ENCODE results near the gene RIN1.

The RIN1 gene

DNA sequence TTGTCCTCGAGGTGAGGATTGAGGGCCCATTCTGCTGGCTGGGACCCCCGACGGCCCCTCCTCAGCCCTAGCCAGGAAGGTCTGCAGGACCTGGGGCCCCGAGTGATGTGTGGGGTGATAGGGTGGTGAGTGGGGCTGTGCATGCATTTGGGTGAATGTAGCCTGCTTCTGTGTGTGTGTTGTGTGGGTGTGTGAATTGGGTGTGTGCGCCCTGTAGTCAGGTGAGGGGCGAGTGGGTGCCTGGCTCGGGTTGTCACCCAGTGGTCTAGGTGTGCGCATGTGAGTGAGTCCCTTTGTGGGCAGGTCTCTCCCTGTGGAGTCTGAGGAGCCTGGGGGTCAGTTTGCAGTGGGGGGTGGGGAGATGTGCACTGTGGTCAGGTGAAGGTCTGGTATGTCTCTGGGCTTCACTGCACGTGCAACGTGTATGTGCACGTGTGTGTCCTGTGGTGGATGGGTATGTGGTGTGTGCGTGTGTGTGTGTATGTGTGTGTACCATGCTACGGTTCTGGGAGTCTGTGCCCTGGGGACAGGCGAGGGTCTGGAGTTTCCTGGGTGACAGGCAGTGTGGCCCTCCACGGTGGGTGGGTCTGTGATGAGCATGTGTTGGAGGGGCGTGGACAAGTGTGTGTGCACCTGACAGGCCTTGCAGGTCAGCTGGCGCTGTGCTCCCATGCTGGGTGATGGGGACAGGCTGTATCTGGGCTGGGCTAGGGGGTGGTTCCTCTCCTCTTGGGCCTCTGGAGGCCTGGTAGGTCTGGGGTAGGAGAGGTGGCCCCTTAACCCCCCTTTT is 43.5 kb downstream of the RIN1 start:
- H3K4me3 ChIP-seq (ENCODE audit: low read depth, low read length), result no peak overlapping the region
- no peak overlapping the region for H3K27ac ChIP-seq (ENCODE audit: low read depth, low read length)
- peaks cover 11% of the 10 kb centered on the region for H3K4me1 ChIP-seq (ENCODE audit: control insufficient read depth, insufficient read depth, low read length, unreplicated experiment)
- H2AFZ ChIP-seq (ENCODE audit: low read length, unreplicated experiment), result no peak overlapping the region
- H3K27me3 ChIP-seq (ENCODE audit: insufficient read depth, low read length), result peaks cover 27% of the 10 kb centered on the region
- H3K36me3 ChIP-seq (ENCODE audit: insufficient read depth, low read length), result no peaks in the 10 kb centered on the region
- peaks cover 10% of the 10 kb centered on the region for H3K79me2 ChIP-seq (ENCODE audit: control insufficient read depth, insufficient read depth, low read length, unreplicated experiment)

DNA sequence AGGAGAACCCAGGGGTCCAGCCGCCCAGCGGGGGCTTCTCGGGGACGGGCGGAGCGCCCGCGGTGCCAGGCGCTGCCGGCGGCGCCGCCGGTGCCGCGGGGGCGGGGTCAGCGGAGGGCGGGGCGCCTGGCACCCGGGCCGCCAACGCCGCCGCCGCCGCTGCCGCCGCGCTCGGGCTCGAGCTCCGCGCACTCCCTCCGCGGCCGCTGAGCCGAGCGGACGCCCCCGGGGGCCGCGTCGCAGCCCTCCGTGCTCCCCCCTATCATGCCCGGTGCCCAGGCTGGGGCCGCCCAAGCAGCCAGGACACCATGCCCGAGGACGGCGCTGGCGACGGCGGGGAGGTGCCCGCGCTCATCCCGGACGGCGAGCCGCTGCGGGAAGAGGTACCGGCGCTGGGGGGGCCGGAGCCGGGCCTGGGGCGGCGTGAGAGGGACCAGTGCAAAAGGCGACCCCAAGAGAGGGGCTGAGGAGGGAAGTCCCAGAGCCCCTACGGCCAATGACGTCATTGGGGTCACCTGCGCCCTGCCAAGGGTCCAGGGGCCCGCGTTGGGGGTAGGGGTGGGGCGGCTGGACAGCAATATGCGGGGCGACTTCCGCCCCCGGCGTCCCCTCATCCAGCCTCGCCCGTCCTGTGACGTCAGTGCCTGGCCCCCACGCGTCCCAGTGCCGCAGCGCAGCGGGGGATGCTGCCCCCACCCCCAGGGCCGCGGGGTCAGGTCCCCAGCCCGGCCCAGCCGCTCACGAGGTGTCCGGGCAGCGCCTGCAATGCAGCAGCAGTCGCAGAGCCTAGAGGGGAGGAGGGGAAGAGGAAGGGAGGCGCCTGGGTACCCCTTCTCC is 44.3 kb downstream of the RIN1 start, which contains the start of gene TMEM151A:
TMEM151A (plus strand) TSS at position 189 of the 837 bp plus-strand sequence; CDS start at position 309, 120 bp downstream.
- Histone ChIP-seq H3K4me3 (ENCODE audit: low read depth, low read length) (peak within 1 kb of the TSS; percentile 53), H3K27me3 (ENCODE audit: insufficient read depth, low read length) (peaks cover 27% of the 10 kb centered on the region), H2AFZ (ENCODE audit: low read length, unreplicated experiment) (no peak within 1 kb of the TSS), H3K79me2 (ENCODE audit: control insufficient read depth, insufficient read depth, low read length, unreplicated experiment) (peaks cover 18% of the 10 kb centered on the region), H3K27ac (ENCODE audit: low read depth, low read length) (no peak within 1 kb of the TSS), H3K36me3 (ENCODE audit: insufficient read depth, low read length) (no peaks in the 10 kb centered on the region), H3K4me1 (ENCODE audit: control insufficient read depth, insufficient read depth, low read length, unreplicated experiment) (peaks cover 15% of the 10 kb centered on the region)

DNA sequence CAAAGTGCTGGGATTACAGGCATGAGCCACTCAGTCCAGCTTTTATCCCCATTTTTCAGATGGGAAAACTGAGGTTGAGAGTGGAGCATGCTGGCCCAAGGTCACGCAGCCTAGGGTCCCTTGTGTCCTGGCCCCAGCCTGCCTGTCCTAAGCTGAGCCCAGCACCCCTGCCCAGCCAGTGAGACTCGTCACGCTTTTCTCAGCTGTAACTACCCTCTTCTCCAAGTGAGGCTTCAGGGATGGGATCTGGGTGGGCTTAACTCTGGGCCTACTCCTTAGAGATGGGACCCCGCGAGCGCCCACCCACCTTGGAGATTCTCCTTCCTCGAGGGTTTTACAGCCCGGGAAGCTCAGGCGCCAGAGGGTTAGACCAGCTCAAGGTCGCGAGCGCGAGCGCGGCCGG is 44.9 kb downstream of the RIN1 start:
- H3K27ac ChIP-seq (ENCODE audit: low read depth, low read length), result no peak overlapping the region
- H2AFZ ChIP-seq (ENCODE audit: low read length, unreplicated experiment), result no peak overlapping the region
- H3K79me2 ChIP-seq (ENCODE audit: control insufficient read depth, insufficient read depth, low read length, unreplicated experiment), result peaks cover 21% of the 10 kb centered on the region
- H3K36me3 ChIP-seq (ENCODE audit: insufficient read depth, low read length), result no peaks in the 10 kb centered on the region
- no peak overlapping the region for H3K4me3 ChIP-seq (ENCODE audit: low read depth, low read length)
- H3K27me3 ChIP-seq (ENCODE audit: insufficient read depth, low read length), result peaks cover 27% of the 10 kb centered on the region
- peaks cover 15% of the 10 kb centered on the region for H3K4me1 ChIP-seq (ENCODE audit: control insufficient read depth, insufficient read depth, low read length, unreplicated experiment)

DNA sequence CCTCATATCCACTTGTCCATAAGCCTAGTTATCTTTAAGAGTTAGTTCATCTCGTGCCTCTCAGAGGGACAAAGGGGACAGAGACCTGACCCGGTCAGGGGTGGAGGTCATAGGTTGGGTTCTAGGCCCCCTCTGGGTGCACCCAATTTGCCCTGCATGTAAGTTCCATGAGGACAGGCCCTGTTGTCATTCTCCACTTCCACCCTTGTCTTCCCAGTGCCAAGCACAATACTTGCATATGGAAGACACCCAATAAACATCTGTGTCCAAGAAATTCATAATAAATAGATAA is 46.0 kb downstream of the RIN1 start:
- Histone ChIP-seq H3K4me3 (ENCODE audit: low read depth, low read length) (peak overlapping the region; percentile 76), H3K36me3 (ENCODE audit: insufficient read depth, low read length) (no peaks in the 10 kb centered on the region), H3K27me3 (ENCODE audit: insufficient read depth, low read length) (peaks cover 27% of the 10 kb centered on the region), H3K79me2 (ENCODE audit: control insufficient read depth, insufficient read depth, low read length, unreplicated experiment) (peaks cover 21% of the 10 kb centered on the region), H3K4me1 (ENCODE audit: control insufficient read depth, insufficient read depth, low read length, unreplicated experiment) (peaks cover 15% of the 10 kb centered on the region), H3K27ac (ENCODE audit: low read depth, low read length) (no peak overlapping the region), H2AFZ (ENCODE audit: low read length, unreplicated experiment) (no peak overlapping the region)

DNA sequence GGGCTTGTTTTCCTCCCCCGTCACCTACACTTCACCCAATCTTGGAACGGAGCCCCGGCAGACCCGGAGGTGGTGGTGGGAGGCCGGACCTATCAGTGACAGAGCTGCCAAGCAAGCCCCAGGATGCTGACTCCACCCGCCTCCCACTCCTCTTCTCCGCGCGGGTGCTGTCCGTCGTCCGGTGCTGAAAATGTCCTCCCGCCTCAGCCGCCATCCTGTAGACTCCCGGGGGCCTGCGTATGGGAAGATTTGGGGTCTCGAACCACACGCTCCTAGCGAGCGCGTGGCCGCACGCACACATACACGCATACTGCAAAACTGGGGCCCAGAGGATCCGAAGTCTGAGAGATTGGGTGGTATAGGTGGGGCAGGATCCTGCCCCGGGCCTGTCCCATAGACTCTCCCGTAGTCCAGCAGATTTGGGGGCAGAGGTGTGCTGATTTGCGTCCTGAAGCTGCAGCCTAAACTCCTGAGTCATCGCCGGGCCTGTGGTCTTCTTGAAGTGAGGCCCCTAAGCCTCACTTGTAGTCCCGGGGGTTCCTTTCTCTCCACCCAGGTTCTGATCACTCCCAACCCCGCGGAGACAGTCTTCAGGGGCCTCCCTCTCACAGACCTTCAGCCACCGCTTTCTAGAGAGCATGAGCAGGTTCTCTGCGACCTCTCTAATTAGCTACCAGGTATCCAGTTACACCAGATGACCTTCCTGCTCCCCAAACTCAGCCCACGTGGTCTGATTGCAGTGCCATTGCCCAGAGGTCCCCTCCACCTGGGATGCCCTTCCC is 46.5 kb downstream of the RIN1 start:
- peaks cover 27% of the 10 kb centered on the region for H3K27me3 ChIP-seq (ENCODE audit: insufficient read depth, low read length)
- H2AFZ ChIP-seq (ENCODE audit: low read length, unreplicated experiment), result no peak overlapping the region
- peaks cover 15% of the 10 kb centered on the region for H3K4me1 ChIP-seq (ENCODE audit: control insufficient read depth, insufficient read depth, low read length, unreplicated experiment)
- no peaks in the 10 kb centered on the region for H3K36me3 ChIP-seq (ENCODE audit: insufficient read depth, low read length)
- peaks cover 21% of the 10 kb centered on the region for H3K79me2 ChIP-seq (ENCODE audit: control insufficient read depth, insufficient read depth, low read length, unreplicated experiment)
- peak overlapping the region; percentile 76 for H3K4me3 ChIP-seq (ENCODE audit: low read depth, low read length)
- H3K27ac ChIP-seq (ENCODE audit: low read depth, low read length), result peak overlapping the region; percentile 85

DNA sequence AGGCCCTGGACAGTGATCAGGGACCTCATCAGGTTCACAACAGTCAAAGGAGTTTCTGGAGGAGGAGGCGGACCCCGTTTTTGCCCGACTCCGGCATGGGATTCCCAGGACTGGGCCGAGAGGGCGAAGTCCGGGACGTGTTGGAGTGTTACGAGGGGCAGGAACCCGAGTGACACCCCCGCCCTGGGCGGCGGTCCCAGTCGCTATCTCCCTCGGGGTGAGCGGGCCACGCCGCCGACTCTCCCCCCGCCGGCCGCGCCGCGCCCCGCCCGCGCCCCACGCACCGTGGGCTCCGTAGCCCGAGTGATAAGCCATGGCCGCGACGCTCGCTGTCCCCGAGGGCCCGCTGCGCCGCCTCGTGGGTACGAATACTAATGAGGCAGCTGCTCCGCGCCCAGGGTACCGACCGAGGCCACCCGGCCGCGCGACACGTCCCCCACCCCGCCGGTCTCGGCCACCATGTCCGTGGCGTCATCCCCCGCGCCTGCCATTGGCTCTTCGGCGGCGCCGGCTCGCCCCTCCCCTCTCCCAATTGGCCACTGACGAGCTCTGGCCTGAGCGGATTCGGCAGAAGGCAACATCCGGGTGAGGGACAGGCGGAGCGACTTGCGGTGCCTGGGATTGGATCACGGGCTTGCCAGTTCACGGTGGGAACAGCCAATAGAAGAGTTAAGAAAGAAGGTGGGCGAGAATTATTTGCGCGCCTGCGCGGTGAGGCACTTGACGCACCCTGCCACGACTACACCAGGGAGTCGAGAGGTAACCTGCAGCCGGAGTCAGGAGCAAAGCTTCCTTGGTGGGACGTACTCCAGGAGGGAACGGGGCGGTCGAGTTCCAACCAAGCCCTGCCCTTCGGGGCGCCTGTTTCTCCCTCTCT is 47.3 kb downstream of the RIN1 start, which contains the start of gene YIF1A:
YIF1A (minus strand) TSS at position 473 of the 877 bp plus-strand sequence; CDS start at position 315, 158 bp downstream.
- Histone ChIP-seq H3K4me1 (ENCODE audit: control insufficient read depth, insufficient read depth, low read length, unreplicated experiment) (peaks cover 15% of the 10 kb centered on the region), H3K27ac (ENCODE audit: low read depth, low read length) (peak within 1 kb of the TSS; percentile 85), H3K27me3 (ENCODE audit: insufficient read depth, low read length) (peaks cover 27% of the 10 kb centered on the region), H2AFZ (ENCODE audit: low read length, unreplicated experiment) (peak within 1 kb of the TSS; percentile 57), H3K4me3 (ENCODE audit: low read depth, low read length) (peak within 1 kb of the TSS; percentile 76), H3K79me2 (ENCODE audit: control insufficient read depth, insufficient read depth, low read length, unreplicated experiment) (peaks cover 21% of the 10 kb centered on the region), H3K36me3 (ENCODE audit: insufficient read depth, low read length) (no peaks in the 10 kb centered on the region)

DNA sequence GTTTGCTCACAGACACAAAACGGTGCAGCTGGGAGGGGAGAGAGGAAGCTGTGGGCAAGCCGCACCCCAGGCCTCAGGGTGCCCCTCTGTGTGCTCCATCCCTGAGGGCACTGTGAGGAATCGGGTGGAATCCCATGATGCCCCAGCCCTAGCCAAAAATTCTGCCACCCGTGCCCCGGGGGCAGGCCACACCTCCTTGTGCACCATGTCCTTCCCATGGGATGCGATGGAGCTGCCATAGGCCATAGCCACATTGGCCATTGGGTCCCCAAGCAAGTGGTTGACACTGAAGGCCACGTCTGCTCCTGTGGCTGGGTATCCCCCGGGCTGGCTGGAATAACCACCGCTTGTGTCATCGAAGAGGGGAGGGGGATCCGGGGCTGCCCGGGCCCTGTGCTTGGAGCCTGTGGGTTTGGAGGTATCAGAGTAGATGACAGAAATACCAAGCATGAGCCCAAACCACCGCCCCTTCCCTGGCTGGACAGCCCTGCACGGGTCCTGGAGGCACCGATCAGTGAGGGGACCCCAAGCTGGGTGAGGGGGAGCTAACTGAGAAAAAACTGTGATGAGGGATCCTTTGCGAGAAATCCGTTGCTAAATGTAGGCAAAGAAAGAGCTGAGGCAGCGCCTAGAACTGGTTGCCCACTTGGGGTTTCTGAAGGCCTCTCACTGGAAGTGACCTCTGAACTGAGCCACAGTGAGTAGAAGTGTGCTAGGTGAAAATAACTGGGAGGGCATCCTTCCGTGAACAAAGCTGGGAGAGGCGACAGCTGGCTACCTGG is 48.2 kb downstream of the RIN1 start:
- H3K36me3 ChIP-seq (ENCODE audit: insufficient read depth, low read length), result no peaks in the 10 kb centered on the region
- H2AFZ ChIP-seq (ENCODE audit: low read length, unreplicated experiment), result no peak overlapping the region
- peak overlapping the region; percentile 76 for H3K4me3 ChIP-seq (ENCODE audit: low read depth, low read length)
- peaks cover 21% of the 10 kb centered on the region for H3K79me2 ChIP-seq (ENCODE audit: control insufficient read depth, insufficient read depth, low read length, unreplicated experiment)
- peak overlapping the region; percentile 76 for H3K27ac ChIP-seq (ENCODE audit: low read depth, low read length)
- peaks cover 24% of the 10 kb centered on the region for H3K27me3 ChIP-seq (ENCODE audit: insufficient read depth, low read length)
- peaks cover 15% of the 10 kb centered on the region for H3K4me1 ChIP-seq (ENCODE audit: control insufficient read depth, insufficient read depth, low read length, unreplicated experiment)

DNA sequence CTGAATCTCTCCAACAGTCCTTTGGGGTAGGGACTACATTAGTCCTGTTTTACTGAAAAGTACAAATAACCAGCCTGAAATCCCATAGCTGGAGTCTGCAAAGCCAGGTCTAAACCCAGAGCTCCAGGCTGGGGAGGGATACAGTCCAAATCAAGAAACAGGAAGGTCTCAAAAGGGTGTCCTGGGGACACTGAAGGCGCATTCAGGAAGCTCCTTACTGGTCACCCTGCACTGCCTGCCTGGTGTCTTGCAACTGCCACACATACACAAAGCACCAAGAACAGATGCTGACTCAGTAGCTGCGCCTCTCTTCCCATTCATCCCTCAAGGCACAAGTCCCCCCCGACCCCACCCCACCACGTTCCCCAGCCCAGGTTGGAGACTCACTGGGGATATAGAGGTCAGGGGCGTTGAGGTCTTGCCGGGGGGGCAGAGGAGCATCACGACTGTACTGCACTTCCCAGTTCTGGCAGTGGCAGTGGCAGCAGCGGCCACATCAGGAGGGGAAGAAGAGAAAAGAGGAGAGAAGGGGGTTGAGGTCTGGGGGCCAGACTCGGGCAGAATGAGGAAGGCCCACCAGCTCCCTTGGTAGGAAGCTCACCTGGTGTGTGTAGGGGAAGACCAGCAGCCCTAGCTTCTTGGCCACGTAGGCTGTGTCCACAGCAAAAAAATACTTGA is 48.9 kb downstream of the RIN1 start:
- H3K4me1 ChIP-seq (ENCODE audit: control insufficient read depth, insufficient read depth, low read length, unreplicated experiment), result peaks cover 15% of the 10 kb centered on the region
- H3K4me3 ChIP-seq (ENCODE audit: low read depth, low read length), result peak overlapping the region; percentile 76
- H3K79me2 ChIP-seq (ENCODE audit: control insufficient read depth, insufficient read depth, low read length, unreplicated experiment), result peaks cover 21% of the 10 kb centered on the region
- H2AFZ ChIP-seq (ENCODE audit: low read length, unreplicated experiment), result no peak overlapping the region
- H3K27me3 ChIP-seq (ENCODE audit: insufficient read depth, low read length), result peaks cover 17% of the 10 kb centered on the region
- H3K36me3 ChIP-seq (ENCODE audit: insufficient read depth, low read length), result no peaks in the 10 kb centered on the region
- no peak overlapping the region for H3K27ac ChIP-seq (ENCODE audit: low read depth, low read length)

DNA sequence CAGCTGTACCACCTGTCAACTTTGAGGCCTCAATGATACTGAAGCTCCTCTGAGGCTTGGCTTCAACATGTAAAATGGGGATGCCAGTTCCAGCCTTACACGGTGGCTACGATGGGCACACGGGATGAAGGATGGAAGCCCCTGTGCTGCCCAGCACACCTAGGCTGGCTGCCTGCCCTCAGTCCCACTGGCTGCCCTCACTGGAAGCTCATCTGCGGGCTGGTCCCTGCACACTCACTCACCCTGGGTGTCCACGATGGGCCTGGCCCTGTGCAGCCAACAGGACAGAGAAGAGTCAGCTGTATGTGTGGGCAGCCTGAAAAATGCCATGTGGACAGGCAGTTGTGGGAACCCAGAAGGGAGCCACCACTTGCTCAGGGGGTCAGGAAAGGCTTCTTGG is 49.5 kb downstream of the RIN1 start:
- Histone ChIP-seq H3K4me3 (ENCODE audit: low read depth, low read length) (no peak overlapping the region), H3K27me3 (ENCODE audit: insufficient read depth, low read length) (peaks cover 10% of the 10 kb centered on the region), H3K79me2 (ENCODE audit: control insufficient read depth, insufficient read depth, low read length, unreplicated experiment) (peaks cover 21% of the 10 kb centered on the region), H3K4me1 (ENCODE audit: control insufficient read depth, insufficient read depth, low read length, unreplicated experiment) (peaks cover 15% of the 10 kb centered on the region), H2AFZ (ENCODE audit: low read length, unreplicated experiment) (no peak overlapping the region), H3K27ac (ENCODE audit: low read depth, low read length) (no peak overlapping the region), H3K36me3 (ENCODE audit: insufficient read depth, low read length) (no peaks in the 10 kb centered on the region)
